ENCODE data around the gene PRELID1.
"Not testable (repeated sequence)": the region's sequence is repeated elsewhere in the genome, so short reads cannot be mapped to it uniquely, and the experiment has no call there.

The PRELID1 gene

GRCh38 chr5:177303121-177303924, at the start of gene PRELID1, which contains the start of gene RAB24:
PRELID1 (plus strand) TSS chr5:177303799; CDS start chr5:177303986, 187 bp downstream.
RAB24 (minus strand) TSS chr5:177303719; CDS start chr5:177303288, 431 bp downstream.
- in situ Hi-C loops (cut with MboI; ENCODE audit: low sequenced_read_pairs) = no loop called here

- in situ Hi-C loops (cut with MboI; ENCODE audit: low sequenced_read_pairs) = no loop called here
These were observed 47.3 kb upstream of the PRELID1 start for GRCh38 chr5:177256296-177256695.

GRCh38 chr5:177258711-177259110, 44.9 kb upstream of the PRELID1 start:
- in situ Hi-C loops (cut with MboI; ENCODE audit: low sequenced_read_pairs) = not testable (repeated sequence)

- in situ Hi-C loops (cut with MboI; ENCODE audit: low sequenced_read_pairs) = no loop called here
These were observed 42.6 kb upstream of the PRELID1 start for GRCh38 chr5:177260961-177261360.

- in situ Hi-C loops (cut with MboI; ENCODE audit: low sequenced_read_pairs) = no loop called here
These were observed 42.1 kb upstream of the PRELID1 start for GRCh38 chr5:177261510-177261909.

GRCh38 chr5:177264178-177264577, 39.4 kb upstream of the PRELID1 start:
- in situ Hi-C loops (cut with MboI; ENCODE audit: low sequenced_read_pairs) = no loop called here

GRCh38 chr5:177265395-177265794, 38.2 kb upstream of the PRELID1 start:
- in situ Hi-C loops (cut with MboI; ENCODE audit: low sequenced_read_pairs) = no loop called here

- in situ Hi-C loops (cut with MboI; ENCODE audit: low sequenced_read_pairs) = no loop called here
These were observed 34.2 kb upstream of the PRELID1 start for GRCh38 chr5:177269232-177269895.

- in situ Hi-C loops (cut with MboI; ENCODE audit: low sequenced_read_pairs) = no loop called here
These were observed 33.6 kb upstream of the PRELID1 start for GRCh38 chr5:177269976-177270375.

GRCh38 chr5:177270653-177271052, 32.9 kb upstream of the PRELID1 start:
- in situ Hi-C loops (cut with MboI; ENCODE audit: low sequenced_read_pairs) = no loop called here

- in situ Hi-C loops (cut with MboI; ENCODE audit: low sequenced_read_pairs) = no loop called here
These were observed 32.5 kb upstream of the PRELID1 start for GRCh38 chr5:177271113-177271512.

GRCh38 chr5:177275883-177276282, 27.7 kb upstream of the PRELID1 start:
- in situ Hi-C loops (cut with MboI; ENCODE audit: low sequenced_read_pairs) = no loop called here

- in situ Hi-C loops (cut with MboI; ENCODE audit: low sequenced_read_pairs) = no loop called here
These were observed 26.7 kb upstream of the PRELID1 start for GRCh38 chr5:177276886-177277285.

- in situ Hi-C loops (cut with MboI; ENCODE audit: low sequenced_read_pairs) = no loop called here
These were observed 15.4 kb upstream of the PRELID1 start for GRCh38 chr5:177288191-177288590.

GRCh38 chr5:177290816-177291596, 12.6 kb upstream of the PRELID1 start:
- in situ Hi-C loops (cut with MboI; ENCODE audit: low sequenced_read_pairs) = no loop called here

- in situ Hi-C loops (cut with MboI; ENCODE audit: low sequenced_read_pairs) = no loop called here
These were observed 11.9 kb upstream of the PRELID1 start for GRCh38 chr5:177291735-177292134.

GRCh38 chr5:177293819-177294581, 9.6 kb upstream of the PRELID1 start:
- in situ Hi-C loops (cut with MboI; ENCODE audit: low sequenced_read_pairs) = no loop called here

GRCh38 chr5:177294632-177295031, 9.0 kb upstream of the PRELID1 start:
- in situ Hi-C loops (cut with MboI; ENCODE audit: low sequenced_read_pairs) = no loop called here

GRCh38 chr5:177295924-177296323, 7.7 kb upstream of the PRELID1 start:
- in situ Hi-C loops (cut with MboI; ENCODE audit: low sequenced_read_pairs) = no loop called here

GRCh38 chr5:177296581-177296980, 7.0 kb upstream of the PRELID1 start:
- in situ Hi-C loops (cut with MboI; ENCODE audit: low sequenced_read_pairs) = no loop called here

GRCh38 chr5:177297922-177298321, 5.7 kb upstream of the PRELID1 start:
- in situ Hi-C loops (cut with MboI; ENCODE audit: low sequenced_read_pairs) = no loop called here

All from hTERT RPE-1 (cell line).